IPS-18c (cell line): Measurements from ENCODE around the gene CGNL1.

Experiments
- H3K4me3 ChIP-seq: 2 replicates; pipeline ENCODE4 v1.7.0; 2013; ENCODE audit warnings: low read depth, mild to moderate bottlenecking, low read length, moderate library complexity; ENCODE audit not compliant: insufficient read depth
- H3K9me3 ChIP-seq: one replicate; pipeline ENCODE4 v1.6.1; 2013; ENCODE audit warnings: mild to moderate bottlenecking, low read length, moderate library complexity; ENCODE audit not compliant: control insufficient read depth, insufficient read depth

CGNL1 gene

GRCh38 chr15:57427367-57427821 lies 51.1 kb downstream of the CGNL1 start:
- H3K4me3 ChIP-seq, result no peak overlapping the region
- H3K9me3 ChIP-seq, result no peaks in the 10 kb centered on the region

DNA sequence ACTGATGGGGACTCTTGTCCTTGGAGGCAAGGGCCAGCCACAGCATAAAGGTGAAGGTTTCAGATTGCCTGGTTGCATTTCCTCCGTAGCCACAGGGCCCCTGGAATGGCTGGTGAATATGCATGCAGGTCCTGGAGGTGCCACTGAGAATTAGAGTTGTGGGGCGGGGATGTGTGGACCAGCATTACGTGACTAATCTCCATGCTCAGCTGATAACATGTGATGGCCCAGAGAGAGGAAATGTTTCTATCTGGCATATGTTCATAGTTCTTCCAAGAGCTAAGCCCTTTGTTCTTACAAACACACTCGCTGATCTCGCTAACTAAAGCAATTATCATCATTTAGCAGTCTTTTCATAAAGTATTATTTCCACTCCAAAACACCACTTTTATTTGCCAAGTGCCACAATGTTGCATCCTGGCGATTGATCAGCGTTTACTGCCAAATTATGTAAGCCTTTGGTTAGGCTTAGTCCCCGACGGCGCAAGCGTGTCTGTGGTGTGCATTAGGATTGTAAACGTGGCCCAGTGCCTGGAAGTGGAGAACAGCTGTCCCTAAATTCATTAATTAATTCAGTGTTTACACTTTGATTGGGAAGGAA lies 55.9 kb downstream of the CGNL1 start:
- H3K4me3 ChIP-seq, result no peak overlapping the region

GRCh38 chr15:57436166-57436565 lies 59.9 kb downstream of the CGNL1 start:
- Histone ChIP-seq H3K9me3 (no peaks in the 10 kb centered on the region), H3K4me3 (no peak overlapping the region)

More for the DNA sequence above, 55.9 kb downstream of the CGNL1 start:
- H3K9me3 ChIP-seq, result no peaks in the 10 kb centered on the region

GRCh38 chr15:57436961-57437360 lies 60.7 kb downstream of the CGNL1 start:
- Histone ChIP-seq H3K4me3 (no peak overlapping the region), H3K9me3 (no peaks in the 10 kb centered on the region)

GRCh38 chr15:57437564-57437963 lies 61.3 kb downstream of the CGNL1 start:
- Histone ChIP-seq H3K9me3 (no peaks in the 10 kb centered on the region), H3K4me3 (no peak overlapping the region)

GRCh38 chr15:57438166-57438565 lies 61.9 kb downstream of the CGNL1 start:
- Histone ChIP-seq H3K4me3 (no peak overlapping the region), H3K9me3 (no peaks in the 10 kb centered on the region)

DNA sequence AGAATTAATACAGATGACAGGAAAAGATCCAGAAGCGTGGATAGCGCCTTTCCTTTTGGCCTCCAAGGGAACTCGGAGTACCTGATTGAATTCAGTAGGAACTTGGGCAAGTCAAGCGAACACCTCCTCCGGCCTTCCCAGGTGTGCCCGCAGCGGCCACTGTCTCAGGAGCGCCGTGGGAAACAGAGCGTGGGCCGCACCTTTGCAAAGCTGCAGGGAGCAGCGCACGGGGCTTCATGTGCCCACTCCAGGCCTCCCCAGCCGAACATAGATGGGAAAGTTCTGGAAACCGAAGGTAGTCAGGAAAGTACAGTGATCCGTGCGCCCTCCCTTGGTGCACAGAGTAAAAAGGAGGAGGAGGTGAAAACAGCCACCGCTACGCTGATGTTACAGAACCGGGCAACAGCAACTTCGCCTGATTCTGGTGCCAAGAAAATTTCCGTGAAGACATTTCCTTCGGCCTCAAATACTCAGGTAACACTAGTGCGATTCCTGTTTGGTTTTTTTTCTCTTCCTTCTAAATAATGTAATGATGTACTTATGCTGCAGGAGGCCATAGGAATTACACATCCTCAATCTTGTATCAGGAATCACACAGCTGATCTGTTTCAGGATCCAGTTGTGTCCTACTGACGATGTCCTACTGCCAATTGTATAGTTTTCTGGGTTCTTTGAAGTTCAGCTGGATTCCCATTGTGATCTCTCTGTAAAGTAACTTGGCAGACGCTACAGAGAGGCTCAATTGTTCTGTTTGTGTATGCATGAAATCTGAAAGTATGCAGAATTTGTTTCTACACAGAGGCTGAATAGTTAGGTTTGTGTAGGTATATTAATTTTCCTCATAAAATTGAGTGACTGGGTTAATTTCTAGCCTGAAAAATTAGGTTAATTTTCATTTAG lies 63.1 kb downstream of the CGNL1 start:
- H3K4me3 ChIP-seq, result no peak overlapping the region
- no peaks in the 10 kb centered on the region for H3K9me3 ChIP-seq

GRCh38 chr15:57440167-57440566 lies 63.9 kb downstream of the CGNL1 start:
- H3K9me3 ChIP-seq, result no peaks in the 10 kb centered on the region
- no peak overlapping the region for H3K4me3 ChIP-seq

DNA sequence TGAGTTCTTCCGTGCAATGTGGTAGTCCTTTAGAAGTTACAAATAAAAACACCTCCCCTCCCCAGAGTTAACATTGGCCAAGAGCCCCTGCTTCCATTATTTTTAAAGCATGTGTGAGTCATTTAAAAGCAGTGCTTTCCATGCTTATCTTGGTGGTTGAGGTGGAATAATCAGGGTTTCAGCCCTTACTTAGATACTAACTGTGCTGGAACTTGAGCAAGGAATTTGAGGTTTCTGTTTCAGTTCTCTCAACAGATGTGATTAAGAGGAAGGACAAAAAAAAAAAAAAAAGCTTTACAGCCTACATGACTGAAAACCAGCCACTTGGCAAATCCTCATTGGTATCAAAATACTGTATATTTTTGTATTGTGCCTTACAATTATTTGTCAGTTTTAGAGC lies 64.5 kb downstream of the CGNL1 start:
- Histone ChIP-seq H3K4me3 (no peak overlapping the region), H3K9me3 (no peaks in the 10 kb centered on the region)

DNA sequence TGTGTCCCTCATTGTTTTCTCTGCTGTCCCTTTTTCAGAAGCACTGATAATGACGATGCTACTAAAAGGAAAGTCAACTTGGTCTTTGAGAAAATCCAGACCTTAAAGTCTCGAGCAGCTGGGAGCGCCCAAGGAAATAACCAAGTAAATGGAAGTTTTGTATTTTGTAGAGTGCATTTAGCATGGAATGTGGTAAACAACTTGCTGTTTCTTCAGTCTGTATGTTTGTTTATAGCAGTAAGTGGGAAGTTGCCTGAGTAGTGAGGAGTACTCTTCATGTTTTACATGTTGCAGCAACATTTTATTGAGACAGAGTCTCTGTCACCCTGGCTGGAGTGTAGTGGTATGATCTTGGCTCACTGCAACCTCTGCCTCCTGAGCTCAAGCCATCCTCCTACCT lies 66.0 kb downstream of the CGNL1 start:
- Histone ChIP-seq H3K4me3 (no peak overlapping the region), H3K9me3 (no peaks in the 10 kb centered on the region)

DNA sequence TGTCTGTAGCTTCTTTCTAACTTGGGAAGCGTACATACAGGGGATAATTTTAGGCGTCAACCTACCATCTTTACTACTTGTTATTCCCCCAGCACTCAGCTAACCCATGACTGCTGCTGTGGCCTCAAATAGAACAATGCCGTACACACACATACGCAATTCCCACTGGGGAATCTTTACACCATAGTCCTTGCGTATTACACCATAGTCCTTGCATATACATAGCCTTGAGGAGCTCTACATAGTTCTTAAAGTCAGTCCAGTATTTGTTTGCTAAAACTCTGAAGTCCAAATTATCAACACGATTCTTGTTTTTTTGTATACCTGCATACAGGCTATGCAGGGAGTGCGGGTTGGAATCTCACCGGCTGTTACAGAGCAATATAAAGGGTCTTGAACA lies 67.2 kb downstream of the CGNL1 start:
- Histone ChIP-seq H3K4me3 (no peak overlapping the region), H3K9me3 (no peaks in the 10 kb centered on the region)

- Histone ChIP-seq H3K4me3 (no peak overlapping the region), H3K9me3 (no peaks in the 10 kb centered on the region)
Measured at GRCh38 chr15:57444877-57445513, 68.7 kb downstream of the CGNL1 start.

- H3K4me3 ChIP-seq, result no peak overlapping the region
- H3K9me3 ChIP-seq, result no peaks in the 10 kb centered on the region
Measured at GRCh38 chr15:57445872-57446271, 69.6 kb downstream of the CGNL1 start.

DNA sequence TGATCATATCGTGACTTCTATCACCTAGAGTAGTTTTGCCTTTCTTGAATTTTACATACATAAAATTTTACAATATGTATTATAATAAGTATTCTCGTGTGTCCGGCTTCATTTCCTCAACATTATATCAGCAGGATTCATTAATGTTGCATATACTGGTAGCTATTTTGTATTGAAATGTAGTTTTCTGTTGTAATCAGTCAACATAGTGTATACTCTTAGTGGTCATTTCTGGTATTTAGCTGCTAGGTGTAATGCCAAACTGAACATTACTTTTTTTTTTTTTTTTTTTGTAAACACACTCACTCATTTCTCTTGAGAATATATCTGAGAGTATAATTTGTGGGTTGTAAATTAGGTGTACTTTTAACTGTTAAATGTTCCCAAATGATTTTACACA lies 70.1 kb downstream of the CGNL1 start:
- H3K4me3 ChIP-seq, result no peak overlapping the region
- H3K9me3 ChIP-seq, result no peaks in the 10 kb centered on the region

DNA sequence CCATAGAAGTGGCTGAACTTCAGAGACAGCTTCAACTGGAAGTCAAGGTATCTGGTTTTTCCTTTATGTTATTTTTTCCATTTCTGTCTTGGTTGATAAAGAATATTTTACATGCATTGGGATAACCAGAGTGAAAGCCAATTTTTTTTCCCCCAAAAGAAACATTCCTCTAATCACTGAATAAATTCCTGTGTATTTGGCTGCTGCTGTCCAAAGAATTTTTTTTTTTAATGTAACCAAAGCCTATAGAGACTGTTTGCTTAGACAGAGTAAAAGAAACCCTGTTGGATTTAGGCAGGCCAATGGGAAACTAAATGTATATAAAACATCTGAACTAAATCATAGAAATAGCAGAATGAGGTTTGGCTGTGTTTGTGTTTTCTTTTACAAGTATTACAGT lies 75.2 kb downstream of the CGNL1 start:
- no peak overlapping the region for H3K4me3 ChIP-seq
- H3K9me3 ChIP-seq, result no peaks in the 10 kb centered on the region

DNA sequence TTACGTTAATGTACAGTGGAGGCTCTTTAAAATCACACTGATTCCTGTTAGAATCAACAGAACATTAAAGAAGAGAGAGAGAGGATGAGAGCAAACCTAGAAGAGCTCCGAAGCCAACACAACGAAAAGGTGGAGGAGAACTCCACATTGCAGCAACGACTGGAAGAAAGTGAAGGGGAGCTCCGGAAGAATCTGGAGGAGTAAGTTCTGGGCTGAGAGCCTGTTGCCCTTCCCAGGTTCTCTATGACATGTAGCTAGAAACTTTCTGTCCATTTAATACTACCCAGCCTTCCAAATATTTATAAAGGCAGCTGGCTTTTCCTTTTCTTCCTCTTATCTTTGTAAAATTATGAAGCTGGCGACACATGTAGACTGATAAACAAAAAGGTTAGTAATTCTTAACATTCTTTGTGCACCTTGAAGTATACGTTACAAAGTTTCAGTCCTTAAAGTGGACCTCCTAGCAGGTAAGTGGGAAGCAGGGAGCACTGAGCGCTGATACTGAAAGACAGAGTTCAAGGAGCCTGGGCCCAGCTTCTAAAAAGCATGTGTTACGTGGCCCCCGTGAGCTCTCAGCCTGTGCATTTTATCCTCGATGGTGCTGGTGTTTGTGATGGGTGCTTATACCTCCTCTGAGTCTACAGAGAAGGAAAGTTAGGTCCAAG lies 75.9 kb downstream of the CGNL1 start:
- Histone ChIP-seq H3K9me3 (no peaks in the 10 kb centered on the region), H3K4me3 (no peak overlapping the region)

GRCh38 chr15:57455929-57456328 lies 79.6 kb downstream of the CGNL1 start:
- Histone ChIP-seq H3K4me3 (no peak overlapping the region), H3K9me3 (no peaks in the 10 kb centered on the region)

- no peak overlapping the region for H3K4me3 ChIP-seq
- no peaks in the 10 kb centered on the region for H3K9me3 ChIP-seq
Measured at GRCh38 chr15:57456559-57456958, 80.3 kb downstream of the CGNL1 start.
